Measurements from ENCODE around the gene BMP2K.

DNA sequence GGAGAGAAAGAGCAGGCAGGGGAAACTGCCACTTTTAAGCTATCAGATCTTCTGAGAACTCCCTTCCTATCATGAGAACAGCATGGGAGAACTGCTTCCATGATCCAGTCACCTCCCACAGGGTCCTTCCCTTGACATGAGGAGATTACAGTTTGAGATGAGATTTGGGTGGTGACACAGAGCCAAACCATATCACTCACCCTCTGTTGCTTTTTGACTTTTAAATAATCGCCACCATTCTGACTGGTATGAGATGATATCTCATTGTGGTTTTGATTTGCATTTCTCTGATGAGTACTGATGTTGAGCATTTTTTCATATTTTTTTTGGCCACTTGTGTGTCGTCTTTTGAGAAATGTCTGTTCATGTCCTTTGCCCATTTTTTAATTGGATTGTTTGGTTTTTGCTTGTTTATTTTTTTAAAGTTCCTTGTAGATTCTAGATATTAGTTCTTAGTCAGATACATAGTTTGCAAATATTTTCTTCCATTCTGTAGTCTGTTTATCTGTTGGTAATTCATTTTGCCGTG lies 169.6 kb downstream of the BMP2K start:
- TF ChIP-seq, protein P1, sequence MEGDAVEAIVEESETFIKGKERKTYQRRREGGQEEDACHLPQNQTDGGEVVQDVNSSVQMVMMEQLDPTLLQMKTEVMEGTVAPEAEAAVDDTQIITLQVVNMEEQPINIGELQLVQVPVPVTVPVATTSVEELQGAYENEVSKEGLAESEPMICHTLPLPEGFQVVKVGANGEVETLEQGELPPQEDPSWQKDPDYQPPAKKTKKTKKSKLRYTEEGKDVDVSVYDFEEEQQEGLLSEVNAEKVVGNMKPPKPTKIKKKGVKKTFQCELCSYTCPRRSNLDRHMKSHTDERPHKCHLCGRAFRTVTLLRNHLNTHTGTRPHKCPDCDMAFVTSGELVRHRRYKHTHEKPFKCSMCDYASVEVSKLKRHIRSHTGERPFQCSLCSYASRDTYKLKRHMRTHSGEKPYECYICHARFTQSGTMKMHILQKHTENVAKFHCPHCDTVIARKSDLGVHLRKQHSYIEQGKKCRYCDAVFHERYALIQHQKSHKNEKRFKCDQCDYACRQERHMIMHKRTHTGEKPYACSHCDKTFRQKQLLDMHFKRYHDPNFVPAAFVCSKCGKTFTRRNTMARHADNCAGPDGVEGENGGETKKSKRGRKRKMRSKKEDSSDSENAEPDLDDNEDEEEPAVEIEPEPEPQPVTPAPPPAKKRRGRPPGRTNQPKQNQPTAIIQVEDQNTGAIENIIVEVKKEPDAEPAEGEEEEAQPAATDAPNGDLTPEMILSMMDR (conservative IDR thresholded peaks at IDR 0.05; ENCODE audit: low read depth in 2 of 2) = no peak
- TF ChIP-seq POLR2AphosphoS5 (IDR thresholded peaks at IDR 0.05; ENCODE audit: low read depth) (no peak), EZH2phosphoT487 (IDR thresholded peaks at IDR 0.05; ENCODE audit: unreplicated experiment) (no peak)

All from GM23338 (cell line).